Parathyroid adenoma (tissue), 2 donors: ENCODE data around the gene GLP1R.

Experiments
- H2AFZ ChIP-seq: fragments of 300-600 bp; sonication (generic); one replicate; pipeline ENCODE4 v1.7.0; 2017; ENCODE audit warnings: antibody characterized with exemption, mild to moderate bottlenecking
- H3K27ac ChIP-seq: fragments of 300-600 bp; sonication (generic); one replicate; pipeline ENCODE4 v1.7.0; 2017
- H3K27me3 ChIP-seq: fragments of 300-600 bp; sonication (generic); one replicate; pipeline ENCODE4 v1.7.0; 2017; ENCODE audit warnings: low read length; ENCODE audit not compliant: control insufficient read depth, insufficient read depth
- H3K36me3 ChIP-seq: fragments of 300-600 bp; sonication (generic); one replicate; pipeline ENCODE4 v1.7.0; 2017; ENCODE audit warnings: low read length; ENCODE audit not compliant: control insufficient read depth, insufficient read depth
- H3K4me1 ChIP-seq: fragments of 300-600 bp; sonication (generic); one replicate; pipeline ENCODE4 v1.7.0; 2017; ENCODE audit warnings: control low read depth
- H3K4me2 ChIP-seq: fragments of 300-600 bp; sonication (generic); one replicate; pipeline ENCODE4 v1.7.0; 2017; ENCODE audit warnings: low read length
- H3K4me3 ChIP-seq: fragments of 300-600 bp; sonication (generic); one replicate; pipeline ENCODE4 v1.7.0; 2017; ENCODE audit warnings: low read depth, low read length
- H3K79me2 ChIP-seq: fragments of 300-600 bp; sonication (generic); one replicate; pipeline ENCODE4 v1.7.0; 2017; ENCODE audit warnings: control low read depth
- H3K9ac ChIP-seq: fragments of 300-600 bp; sonication (generic); one replicate; pipeline ENCODE4 v1.7.0; 2017; ENCODE audit warnings: mild to moderate bottlenecking
- H3K9me3 ChIP-seq: fragments of 300-600 bp; sonication (generic); one replicate; pipeline ENCODE4 v1.7.0; 2017; ENCODE audit warnings: low read length; ENCODE audit not compliant: control insufficient read depth
- CTCF ChIP-seq: fragments of 300-600 bp; sonication (generic); IDR thresholded peaks from one replicate; pipeline ENCODE4 v1.7.0; 2017; ENCODE audit warnings: antibody characterized with exemption, mild to moderate bottlenecking
- donor health status: primary hyperparathyroidism.

The GLP1R gene

GRCh38 chr6:39108041-39108839 lies 59.7 kb downstream of the GLP1R start:
- TF ChIP-seq CTCF, result no peak
- Histone ChIP-seq H3K4me1 (peaks cover 5% of the 10 kb centered on the region), H3K36me3 (no peaks in the 10 kb centered on the region)

DNA sequence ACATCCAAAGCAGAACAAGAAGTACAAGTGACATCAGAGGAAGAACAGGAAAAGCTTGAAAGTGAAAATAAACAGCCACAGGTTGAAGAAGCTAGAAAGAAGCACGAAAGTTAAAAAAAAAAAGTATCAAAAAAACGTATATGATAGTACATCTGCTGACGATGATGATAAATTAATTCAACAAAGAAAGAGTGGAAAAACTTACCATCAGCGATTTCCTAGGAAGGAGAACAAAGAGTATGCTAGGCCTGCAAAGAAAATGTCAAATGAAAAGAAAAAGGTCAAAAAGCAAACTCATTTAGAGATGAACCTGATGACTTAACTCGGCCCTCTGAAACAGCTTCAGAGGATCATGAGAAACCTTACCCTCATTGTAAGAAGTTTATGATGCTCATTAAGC lies 62.7 kb downstream of the GLP1R start:
- H3K27ac ChIP-seq, result no peak overlapping the region
- no peaks in the 10 kb centered on the region for H3K27me3 ChIP-seq
- H3K9me3 ChIP-seq, result no peaks in the 10 kb centered on the region
- no peak overlapping the region for H2AFZ ChIP-seq
- no peak overlapping the region for H3K4me3 ChIP-seq
- no peak overlapping the region for H3K9ac ChIP-seq
- H3K36me3 ChIP-seq, result no peaks in the 10 kb centered on the region
- no peak overlapping the region for H3K4me2 ChIP-seq
- peaks cover 18% of the 10 kb centered on the region for H3K4me1 ChIP-seq
- TF ChIP-seq CTCF, result no peak
- peaks cover 6% of the 10 kb centered on the region for H3K79me2 ChIP-seq

More at GRCh38 chr6:39108041-39108839, 59.7 kb downstream of the GLP1R start:
- H3K9ac ChIP-seq, result no peak overlapping the region
- no peaks in the 10 kb centered on the region for H3K9me3 ChIP-seq
- H3K27ac ChIP-seq, result no peak overlapping the region
- no peak overlapping the region for H2AFZ ChIP-seq
- H3K27me3 ChIP-seq, result no peaks in the 10 kb centered on the region
- H3K79me2 ChIP-seq, result peaks cover 6% of the 10 kb centered on the region
- H3K4me2 ChIP-seq, result no peak overlapping the region
- no peak overlapping the region for H3K4me3 ChIP-seq

DNA sequence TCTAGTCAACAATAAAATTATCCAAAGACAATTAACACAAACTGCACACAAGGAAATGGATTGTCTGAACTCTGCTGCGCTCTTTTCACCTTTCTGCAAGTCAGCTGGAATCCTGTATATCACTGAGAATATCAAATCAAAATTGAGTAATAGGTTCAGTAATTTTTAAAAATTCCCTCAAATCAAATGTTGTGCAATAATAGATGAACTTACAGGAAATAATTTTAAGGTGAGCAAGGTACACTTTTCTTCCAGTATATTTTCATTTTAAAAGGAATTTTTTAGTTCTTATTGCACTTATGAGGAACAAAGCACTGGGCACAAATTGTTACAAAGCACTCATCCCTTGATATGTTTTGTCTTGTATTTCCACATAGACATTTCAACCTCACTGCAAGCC lies 65.2 kb downstream of the GLP1R start:
- TF ChIP-seq CTCF, result no peak
- H3K4me1 ChIP-seq, result peaks cover 13% of the 10 kb centered on the region
- no peaks in the 10 kb centered on the region for H3K27me3 ChIP-seq
- H3K4me2 ChIP-seq, result peak overlapping the region; percentile 76
- H3K27ac ChIP-seq, result no peak overlapping the region
- peaks cover 6% of the 10 kb centered on the region for H3K79me2 ChIP-seq
- no peak overlapping the region for H2AFZ ChIP-seq
- no peak overlapping the region for H3K9ac ChIP-seq
- H3K4me3 ChIP-seq, result peak overlapping the region; percentile 81
- H3K36me3 ChIP-seq, result no peaks in the 10 kb centered on the region
- no peaks in the 10 kb centered on the region for H3K9me3 ChIP-seq

DNA sequence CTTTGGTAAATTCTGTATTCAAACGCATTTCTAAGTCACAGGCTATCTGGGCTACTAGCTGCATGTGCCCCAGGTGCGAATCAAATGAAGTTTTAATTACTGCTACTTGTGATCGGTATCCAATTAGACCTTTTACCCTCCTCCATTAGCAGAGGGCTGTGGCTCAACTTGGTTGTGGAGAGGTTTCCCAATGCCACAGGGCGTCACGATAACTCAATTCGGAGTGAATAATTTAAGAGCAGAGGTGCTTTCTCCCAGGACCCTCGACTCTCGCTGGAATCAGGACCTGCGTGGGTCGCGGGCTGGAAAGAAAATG lies 65.8 kb downstream of the GLP1R start:
- Histone ChIP-seq H3K79me2 (peaks cover 6% of the 10 kb centered on the region), H3K4me1 (peaks cover 13% of the 10 kb centered on the region), H3K36me3 (no peaks in the 10 kb centered on the region), H2AFZ (peak overlapping the region; percentile 99), H3K27ac (peak overlapping the region; percentile 95), H3K9ac (peak overlapping the region; percentile 94), H3K27me3 (no peaks in the 10 kb centered on the region), H3K9me3 (no peaks in the 10 kb centered on the region), H3K4me3 (peak overlapping the region; percentile 81), H3K4me2 (peak overlapping the region; percentile 76)
- no peak for TF ChIP-seq CTCF
